Measurements from ENCODE around the gene FRMD8. TPM values are rescaled to one million over a fixed set of nuclear protein-coding genes. Genes with fewer than 3 reads are reported as not detected.

Gene FRMD8
- total RNA-seq, 6 experiments from 2014 or later, result 22.4 to 28.5 (median 27.1) TPM

- Mint-ChIP-seq H3K27ac (peak overlapping the region; percentile 97), H3K27me3 (ENCODE audit: insufficient read depth) (no peaks in the 10 kb centered on the region)
These were observed 2.7 kb upstream of the FRMD8 start for GRCh38 chr11:65383778-65384177.

GRCh38 chr11:65384301-65384889 lies 2.0 kb upstream of the FRMD8 start:
- DNase-seq, result peak; percentile 25
- peak overlapping the region; percentile 97 for H3K27ac Mint-ChIP-seq
- H3K4me3 Mint-ChIP-seq, result peak overlapping the region; percentile 77

More at GRCh38 chr11:65383778-65384177, 2.7 kb upstream of the FRMD8 start:
- DNase-seq, result no peak
- no peak for TF ChIP-seq CTCF (IDR thresholded peaks at IDR 0.05)
- Mint-ChIP-seq H3K9me3 (no peaks in the 10 kb centered on the region), H3K4me1 (ENCODE audit: low read depth) (peaks cover 52% of the 10 kb centered on the region), H3K36me3 (ENCODE audit: low read depth) (no peaks in the 10 kb centered on the region), H3K4me3 (peak overlapping the region; percentile 77)

GRCh38 chr11:65388731-65389130 lies 2.3 kb downstream of the FRMD8 start:
- Mint-ChIP-seq H3K36me3 (ENCODE audit: low read depth) (peaks cover 5% of the 10 kb centered on the region; the same call in 1 of the 2 replicates), H3K27ac (peak overlapping the region; percentile 49), H3K4me3 (peak overlapping the region; percentile 93), H3K27me3 (ENCODE audit: insufficient read depth) (peaks cover 5% of the 10 kb centered on the region; the same call in 1 of the 2 replicates), H3K9me3 (no peaks in the 10 kb centered on the region), H3K4me1 (ENCODE audit: low read depth) (peaks cover 62% of the 10 kb centered on the region)
- DNase-seq, result no peak
- no peak for TF ChIP-seq CTCF (IDR thresholded peaks at IDR 0.05)

More at GRCh38 chr11:65384301-65384889, 2.0 kb upstream of the FRMD8 start:
- Mint-ChIP-seq H3K9me3 (no peaks in the 10 kb centered on the region), H3K27me3 (ENCODE audit: insufficient read depth) (no peaks in the 10 kb centered on the region), H3K4me1 (ENCODE audit: low read depth) (peaks cover 58% of the 10 kb centered on the region), H3K36me3 (ENCODE audit: low read depth) (no peaks in the 10 kb centered on the region)
- TF ChIP-seq CTCF (IDR thresholded peaks at IDR 0.05), result no peak

GRCh38 chr11:65389294-65389980 lies 3.0 kb downstream of the FRMD8 start:
- peaks cover 5% of the 10 kb centered on the region; the same call in 1 of the 2 replicates for H3K27me3 Mint-ChIP-seq (ENCODE audit: insufficient read depth)
- peak overlapping the region; percentile 86 for H3K27ac Mint-ChIP-seq
- peaks cover 5% of the 10 kb centered on the region; the same call in 1 of the 2 replicates for H3K36me3 Mint-ChIP-seq (ENCODE audit: low read depth)
- TF ChIP-seq CTCF (IDR thresholded peaks at IDR 0.05), result no peak
- H3K4me3 Mint-ChIP-seq, result peak overlapping the region; percentile 66
- H3K4me1 Mint-ChIP-seq (ENCODE audit: low read depth), result peaks cover 55% of the 10 kb centered on the region
- H3K9me3 Mint-ChIP-seq, result no peaks in the 10 kb centered on the region
- DNase-seq, result no peak

- Mint-ChIP-seq H3K4me3 (peak overlapping the region; percentile 66), H3K27ac (peak overlapping the region; percentile 86), H3K27me3 (ENCODE audit: insufficient read depth) (peaks cover 5% of the 10 kb centered on the region; the same call in 1 of the 2 replicates), H3K4me1 (ENCODE audit: low read depth) (peaks cover 47% of the 10 kb centered on the region), H3K9me3 (no peaks in the 10 kb centered on the region), H3K36me3 (ENCODE audit: low read depth) (peaks cover 5% of the 10 kb centered on the region; the same call in 1 of the 2 replicates)
- no peak for DNase-seq
- TF ChIP-seq CTCF (IDR thresholded peaks at IDR 0.05), result no peak
These were observed 3.9 kb downstream of the FRMD8 start for GRCh38 chr11:65390099-65390941.

Measured in HFFc6 (cell line).